Measurements from ENCODE around the gene VRK2. TPM values are rescaled to one million over a fixed set of nuclear protein-coding genes. Genes with fewer than 3 reads are reported as not detected.

Gene VRK2
- total RNA-seq, 1 experiment from 2014 or later = 27.6 TPM

DNA sequence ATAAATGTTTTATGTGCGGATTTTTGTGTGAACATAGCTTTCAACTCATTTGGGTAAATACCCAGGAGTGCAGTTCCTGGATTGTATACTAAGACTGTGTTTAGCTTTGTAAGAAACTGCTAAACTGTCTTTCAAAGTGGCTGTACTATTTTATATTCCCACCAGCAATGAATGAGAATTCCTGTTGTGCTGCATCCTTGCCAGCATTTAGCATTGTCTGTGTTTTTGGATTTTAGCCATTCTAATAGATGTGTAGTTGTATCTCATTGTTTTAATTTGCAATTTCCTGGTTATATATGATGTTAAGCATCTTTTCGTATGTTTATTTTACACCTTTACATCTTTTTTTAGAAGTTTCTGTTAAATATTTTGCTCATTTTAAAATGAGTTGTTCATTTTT is 24.2 kb downstream of the VRK2 start:
- Histone ChIP-seq H3K27me3 (ENCODE audit: low read length) (no peaks in the 10 kb centered on the region), H2AFZ (ENCODE audit: low read length) (no peak overlapping the region), H3K4me2 (ENCODE audit: low read length) (no peak overlapping the region), H3K4me1 (ENCODE audit: insufficient read depth, low read length) (no peaks in the 10 kb centered on the region), H3K9ac (ENCODE audit: low read length) (no peak overlapping the region), H3K79me2 (ENCODE audit: low read length) (peaks cover 50% of the 10 kb centered on the region), H3K36me3 (ENCODE audit: low read depth, low read length) (peaks cover 9% of the 10 kb centered on the region; the same call in 1 of the 2 replicates), H3K9me3 (ENCODE audit: low read length) (no peaks in the 10 kb centered on the region), H3K27ac (ENCODE audit: low read length) (no peak overlapping the region), H4K20me1 (ENCODE audit: low read length) (no peaks in the 10 kb centered on the region), H3K4me3 (ENCODE audit: low read length) (no peak overlapping the region), H3F3A (ENCODE audit: low read length, unreplicated experiment) (no peaks in the 10 kb centered on the region), H3K9me2 (replicated peaks; ENCODE audit: low read length) (no peaks in the 10 kb centered on the region)
- no peak for DNase-seq
- no peak for ATAC-seq
- no peak for TF ChIP-seq EZH2phosphoT487 (IDR thresholded peaks at IDR 0.05; ENCODE audit: borderline replicate concordance, low read length)
- POLR2A ChIA-PET (ENCODE audit: unreplicated experiment) = no interaction called here
- intact Hi-C loops (cut with micrococcal nuclease) = no loop called here
- CTCF ChIA-PET = no interaction called here
- no TSS peak for BruUV-seq (replicated peaks)

DNA sequence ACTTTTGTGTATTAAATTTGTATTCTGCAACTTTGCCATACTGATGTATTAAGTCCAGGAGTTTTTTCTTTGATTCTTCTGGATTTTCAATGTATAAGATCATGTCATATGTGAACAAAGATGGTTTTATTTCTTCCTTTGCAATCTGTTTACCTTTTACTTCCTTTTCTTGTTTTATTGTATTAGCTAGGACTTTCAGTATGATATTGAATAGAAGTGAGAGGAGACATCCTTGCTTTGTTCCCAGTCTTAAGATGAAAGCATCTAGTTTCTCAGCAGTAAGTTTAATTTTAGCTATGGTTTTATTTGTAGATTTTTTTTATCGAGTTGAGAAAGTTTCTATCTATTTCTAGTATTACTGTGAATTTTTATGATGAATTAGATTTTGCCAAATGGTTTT is 25.5 kb downstream of the VRK2 start:
- Histone ChIP-seq H3K4me2 (ENCODE audit: low read length) (no peak overlapping the region), H3K4me1 (ENCODE audit: insufficient read depth, low read length) (no peaks in the 10 kb centered on the region), H2AFZ (ENCODE audit: low read length) (no peak overlapping the region), H3K4me3 (ENCODE audit: low read length) (no peak overlapping the region), H3K79me2 (ENCODE audit: low read length) (peaks cover 58% of the 10 kb centered on the region), H3K27ac (ENCODE audit: low read length) (no peak overlapping the region), H3F3A (ENCODE audit: low read length, unreplicated experiment) (no peaks in the 10 kb centered on the region), H3K9me3 (ENCODE audit: low read length) (no peaks in the 10 kb centered on the region), H3K9me2 (replicated peaks; ENCODE audit: low read length) (no peaks in the 10 kb centered on the region), H3K9ac (ENCODE audit: low read length) (no peak overlapping the region), H4K20me1 (ENCODE audit: low read length) (no peaks in the 10 kb centered on the region), H3K27me3 (ENCODE audit: low read length) (no peaks in the 10 kb centered on the region), H3K36me3 (ENCODE audit: low read depth, low read length) (peaks cover 9% of the 10 kb centered on the region; the same call in 1 of the 2 replicates)
- no peak for ATAC-seq
- ChIA-PET CTCF (no interaction called here), POLR2A (ENCODE audit: unreplicated experiment) (interaction anchor here (0.6 kb wide), 1 partner anchor 20 kb away, joined by 4 read pairs; no protein-coding TSS in a partner anchor)
- TF ChIP-seq, protein P1, sequence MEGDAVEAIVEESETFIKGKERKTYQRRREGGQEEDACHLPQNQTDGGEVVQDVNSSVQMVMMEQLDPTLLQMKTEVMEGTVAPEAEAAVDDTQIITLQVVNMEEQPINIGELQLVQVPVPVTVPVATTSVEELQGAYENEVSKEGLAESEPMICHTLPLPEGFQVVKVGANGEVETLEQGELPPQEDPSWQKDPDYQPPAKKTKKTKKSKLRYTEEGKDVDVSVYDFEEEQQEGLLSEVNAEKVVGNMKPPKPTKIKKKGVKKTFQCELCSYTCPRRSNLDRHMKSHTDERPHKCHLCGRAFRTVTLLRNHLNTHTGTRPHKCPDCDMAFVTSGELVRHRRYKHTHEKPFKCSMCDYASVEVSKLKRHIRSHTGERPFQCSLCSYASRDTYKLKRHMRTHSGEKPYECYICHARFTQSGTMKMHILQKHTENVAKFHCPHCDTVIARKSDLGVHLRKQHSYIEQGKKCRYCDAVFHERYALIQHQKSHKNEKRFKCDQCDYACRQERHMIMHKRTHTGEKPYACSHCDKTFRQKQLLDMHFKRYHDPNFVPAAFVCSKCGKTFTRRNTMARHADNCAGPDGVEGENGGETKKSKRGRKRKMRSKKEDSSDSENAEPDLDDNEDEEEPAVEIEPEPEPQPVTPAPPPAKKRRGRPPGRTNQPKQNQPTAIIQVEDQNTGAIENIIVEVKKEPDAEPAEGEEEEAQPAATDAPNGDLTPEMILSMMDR (conservative IDR thresholded peaks at IDR 0.05; ENCODE audit: low read depth, low read length) = no peak
- TF ChIP-seq EZH2 (IDR thresholded peaks at IDR 0.05; ENCODE audit: low read length, unreplicated experiment) (no peak), EZH2phosphoT487 (IDR thresholded peaks at IDR 0.05; ENCODE audit: borderline replicate concordance, low read length) (no peak)
- no peak for DNase-seq
- intact Hi-C loops (cut with micrococcal nuclease) = no loop called here
- no TSS peak for BruUV-seq (replicated peaks)

DNA sequence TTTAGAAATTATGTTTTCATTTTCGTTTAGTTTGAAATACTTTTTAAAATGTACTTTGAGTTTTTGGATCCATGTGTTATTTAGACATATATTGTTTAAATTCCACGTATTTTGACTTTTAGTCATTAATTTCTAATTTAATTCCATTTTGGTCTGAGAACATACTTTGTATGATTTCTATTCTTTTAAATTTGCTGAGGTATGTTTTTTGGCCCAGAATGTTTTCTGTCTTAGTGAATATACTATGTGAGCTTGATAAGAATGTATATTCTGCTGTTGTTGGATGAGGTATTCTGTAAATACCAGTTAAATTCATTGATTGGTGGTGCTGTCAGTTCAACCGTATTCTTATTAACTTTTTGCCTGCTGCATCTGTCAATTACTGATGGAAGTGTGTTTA is 26.4 kb downstream of the VRK2 start:
- POLR2A ChIA-PET (ENCODE audit: unreplicated experiment) = no interaction called here
- TF ChIP-seq, protein P1 (conservative IDR thresholded peaks at IDR 0.05; ENCODE audit: low read depth, low read length) = no peak
- TF ChIP-seq EZH2 (IDR thresholded peaks at IDR 0.05; ENCODE audit: low read length, unreplicated experiment) (no peak), EZH2phosphoT487 (IDR thresholded peaks at IDR 0.05; ENCODE audit: borderline replicate concordance, low read length) (no peak)
- H3K9me2 ChIP-seq (replicated peaks; ENCODE audit: low read length) = no peaks in the 10 kb centered on the region
- intact Hi-C loops (cut with micrococcal nuclease) = no loop called here
- no peak overlapping the region for H2AFZ ChIP-seq (ENCODE audit: low read length)
- H3K4me1 ChIP-seq (ENCODE audit: insufficient read depth, low read length) = no peaks in the 10 kb centered on the region
- no peaks in the 10 kb centered on the region for H4K20me1 ChIP-seq (ENCODE audit: low read length)
- no peak overlapping the region for H3K4me3 ChIP-seq (ENCODE audit: low read length)
- H3F3A ChIP-seq (ENCODE audit: low read length, unreplicated experiment) = no peaks in the 10 kb centered on the region
- no peaks in the 10 kb centered on the region for H3K27me3 ChIP-seq (ENCODE audit: low read length)
- CTCF ChIA-PET = no interaction called here
- peaks cover 9% of the 10 kb centered on the region; the same call in 1 of the 2 replicates for H3K36me3 ChIP-seq (ENCODE audit: low read depth, low read length)
- H3K9me3 ChIP-seq (ENCODE audit: low read length) = no peaks in the 10 kb centered on the region
- no TSS peak for BruUV-seq (replicated peaks)
- DNase-seq (no peak), ATAC-seq (no peak)
- no peak overlapping the region for H3K27ac ChIP-seq (ENCODE audit: low read length)
- H3K9ac ChIP-seq (ENCODE audit: low read length) = no peak overlapping the region
- H3K4me2 ChIP-seq (ENCODE audit: low read length) = no peak overlapping the region
- peaks cover 63% of the 10 kb centered on the region for H3K79me2 ChIP-seq (ENCODE audit: low read length)
